HK-2 (cell line): ENCODE results near the gene PDZRN3.

Experiments used
- DNase-seq: peaks from one replicate; pipeline ENCODE4 v3.0.0-alpha.2; 2018; ENCODE audit not compliant: unreplicated experiment

PDZRN3 gene

GRCh38 chr3:73556520-73557372 lies 68.0 kb downstream of the PDZRN3 start:
- DNase-seq = no peak

GRCh38 chr3:73555076-73555475 lies 69.7 kb downstream of the PDZRN3 start:
- no peak for DNase-seq

GRCh38 chr3:73552700-73553099 lies 72.0 kb downstream of the PDZRN3 start:
- DNase-seq = no peak

GRCh38 chr3:73550032-73550431 lies 74.7 kb downstream of the PDZRN3 start:
- no peak for DNase-seq

- no peak for DNase-seq
These were observed 75.6 kb downstream of the PDZRN3 start for GRCh38 chr3:73549051-73549600.

GRCh38 chr3:73548436-73548835 lies 76.3 kb downstream of the PDZRN3 start:
- DNase-seq = no peak

- DNase-seq = no peak
These were observed 77.1 kb downstream of the PDZRN3 start for GRCh38 chr3:73547427-73548248.

- DNase-seq = no peak
These were observed 77.8 kb downstream of the PDZRN3 start for GRCh38 chr3:73546961-73547360.

- DNase-seq = no peak
These were observed 81.3 kb downstream of the PDZRN3 start for GRCh38 chr3:73543412-73543811.

- no peak for DNase-seq
These were observed 82.6 kb downstream of the PDZRN3 start for GRCh38 chr3:73542136-73542535.

GRCh38 chr3:73540969-73541740 lies 83.6 kb downstream of the PDZRN3 start:
- no peak for DNase-seq

- no peak for DNase-seq
These were observed 86.3 kb downstream of the PDZRN3 start for GRCh38 chr3:73538486-73538885.

GRCh38 chr3:73536952-73537351 lies 87.8 kb downstream of the PDZRN3 start:
- no peak for DNase-seq

- DNase-seq = no peak
These were observed 88.3 kb downstream of the PDZRN3 start for GRCh38 chr3:73536336-73536895.

GRCh38 chr3:73535931-73536330 lies 88.8 kb downstream of the PDZRN3 start:
- DNase-seq = no peak

GRCh38 chr3:73535137-73535536 lies 89.6 kb downstream of the PDZRN3 start:
- no peak for DNase-seq

GRCh38 chr3:73530022-73530396 lies 94.7 kb downstream of the PDZRN3 start:
- DNase-seq = no peak

GRCh38 chr3:73529308-73530021 lies 95.3 kb downstream of the PDZRN3 start:
- no peak for DNase-seq

- DNase-seq = no peak
These were observed 99.2 kb downstream of the PDZRN3 start for GRCh38 chr3:73525591-73525990.

GRCh38 chr3:73523661-73524060 lies 101.1 kb downstream of the PDZRN3 start:
- DNase-seq = no peak
